ENCODE measurements around the gene AGBL5.

- TF ChIP-seq CTCF (IDR thresholded peaks at IDR 0.05; ENCODE audit: borderline replicate concordance, extremely low read depth, low read length, poor library complexity, severe bottlenecking) (no peak), EZH2 (IDR thresholded peaks at IDR 0.05; ENCODE audit: borderline replicate concordance, low read depth, low read length, severe bottlenecking) (no peak)
Observed at GRCh38 chr2:27040282-27040681, 11.2 kb upstream of the AGBL5 start.

All from DND-41 (cell line).